IMR-90 (cell line): Measurements from ENCODE around the gene C1orf74. TPM values are rescaled to one million over a fixed set of nuclear protein-coding genes. Genes with fewer than 3 reads are reported as not detected.
A peak's percentile ranks its signal among the peaks of the same experiment; 100 is the strongest.

ENCODE experiments used
- ATAC-seq: fragments of 200-7000 bp; cut with Tn5 transposase; 2 replicates; pipeline ENCODE4 v1.9.1; 2020; ENCODE audit warnings: low read depth, mild to moderate bottlenecking, moderate library complexity
- BruUV-seq: library from RNA; stranded (reverse); fragments of 400-500 nt; replicated peaks from 2 replicates; lab custom pipeline; 2021; lab: Mats Ljungman, UMichigan
- CTCF ChIA-PET: fragments of 300-600 bp; formaldehyde crosslinking; extraction: SDS; loops from one replicate; lab custom pipeline; 2021; ENCODE audit warnings: antibody characterized with exemption; lab: Yijun Ruan, JAX
- POLR2A ChIA-PET: fragments of 300-600 bp; sonication (Branson Sonifier 250); formaldehyde crosslinking; loops from one replicate; lab custom pipeline; 2022; ENCODE audit warnings: antibody characterized with exemption; ENCODE audit not compliant: unreplicated experiment; lab: Charles Lee
- DNase-seq: peaks from one replicate; pipeline ENCODE4 v3.0.0; 2013
- H2AFZ ChIP-seq: replicated peaks from 2 replicates; pipeline ENCODE3; 2013; ENCODE audit warnings: low read length, mild to moderate bottlenecking; ENCODE audit not compliant: poor library complexity
- H2AK5ac ChIP-seq: 2 replicates; pipeline ENCODE4 v1.6.1; 2013; ENCODE audit warnings: low read depth, low read length, inconsistent platforms
- H2AK9ac ChIP-seq: replicated peaks from 2 replicates; pipeline ENCODE3; 2013; ENCODE audit warnings: mild to moderate bottlenecking, low read depth, low read length, moderate library complexity; ENCODE audit not compliant: poor library complexity
- H2BK120ac ChIP-seq: 2 replicates; pipeline ENCODE4 v1.6.1; 2013; ENCODE audit warnings: low read depth, low read length, inconsistent platforms
- H2BK15ac ChIP-seq: 3 replicates; pipeline ENCODE4 v1.6.1; 2013; ENCODE audit warnings: low read depth, low read length, inconsistent platforms
- H2BK20ac ChIP-seq: 2 replicates; pipeline ENCODE4 v1.6.1; 2013; ENCODE audit warnings: low read depth, mild to moderate bottlenecking, inconsistent platforms, low read length, moderate library complexity
- H2BK5ac ChIP-seq: 2 replicates; pipeline ENCODE4 v1.6.1; 2013; ENCODE audit warnings: mild to moderate bottlenecking, low read depth, low read length, inconsistent platforms; ENCODE audit not compliant: poor library complexity, severe bottlenecking
- H3K14ac ChIP-seq: replicated peaks from 2 replicates; pipeline ENCODE4 v1.6.1; 2013; ENCODE audit warnings: low read depth, low read length, inconsistent platforms
- H3K18ac ChIP-seq: 2 replicates; pipeline ENCODE4 v1.6.1; 2013; ENCODE audit warnings: low read depth, low read length, control low read depth
- H3K23ac ChIP-seq: 2 replicates; pipeline ENCODE4 v1.6.1; 2013; ENCODE audit warnings: low read depth, low read length, inconsistent platforms
- H3K27ac ChIP-seq: 2 replicates; pipeline ENCODE4 v1.5.1; 2013; ENCODE audit warnings: mild to moderate bottlenecking, control low read depth, low read length; ENCODE audit not compliant: insufficient read depth
- H3K27me3 ChIP-seq: 2 replicates; pipeline ENCODE4 v1.6.1; 2013; ENCODE audit warnings: low read length; ENCODE audit not compliant: control insufficient read depth, insufficient read depth
- H3K36me3 ChIP-seq: 2 replicates; pipeline ENCODE4 v1.6.1; 2013; ENCODE audit warnings: low read length, mixed read lengths; ENCODE audit not compliant: control insufficient read depth, insufficient read depth
- H3K4ac ChIP-seq: 2 replicates; pipeline ENCODE4 v1.6.1; 2013; ENCODE audit warnings: low read depth, low read length, inconsistent platforms
- H3K4me1 ChIP-seq: 2 replicates; pipeline ENCODE4 v1.6.1; 2013; ENCODE audit warnings: low read length, mixed read lengths; ENCODE audit not compliant: control insufficient read depth, insufficient read depth
- H3K4me2 ChIP-seq: 2 replicates; pipeline ENCODE4 v1.6.1; 2013; ENCODE audit warnings: low read depth, mild to moderate bottlenecking, control low read depth, low read length, moderate library complexity
- H3K4me3 ChIP-seq: 2 replicates; pipeline ENCODE4 v1.5.1; 2013; ENCODE audit warnings: low read depth, mild to moderate bottlenecking, control low read depth, low read length, moderate library complexity; ENCODE audit not compliant: insufficient read depth
- H3K56ac ChIP-seq: 2 replicates; pipeline ENCODE4 v1.6.1; 2013; ENCODE audit warnings: low read length, inconsistent platforms; ENCODE audit not compliant: insufficient read depth; ENCODE audit errors: extremely low read depth
- H3K79me1 ChIP-seq, 2 experiments: 2 replicates each; pipeline ENCODE4 v1.6.1; 2013; ENCODE audit warnings: low read length in 2 of 2, inconsistent platforms in 1 of 2, low read depth in 1 of 2
- H3K9ac ChIP-seq: 2 replicates; pipeline ENCODE4 v1.6.1; 2013; ENCODE audit warnings: low read depth, low read length, control low read depth
- H3K9me1 ChIP-seq: 2 replicates; pipeline ENCODE4 v1.6.1; 2013; ENCODE audit warnings: low read length, inconsistent platforms; ENCODE audit not compliant: insufficient read depth
- H3K9me3 ChIP-seq: 2 replicates; pipeline ENCODE4 v1.6.1; 2013; ENCODE audit warnings: low read length; ENCODE audit not compliant: control insufficient read depth, insufficient read depth
- H4K20me1 ChIP-seq: 2 replicates; pipeline ENCODE4 v1.6.1; 2013; ENCODE audit warnings: low read length, inconsistent platforms; ENCODE audit not compliant: insufficient read depth
- H4K5ac ChIP-seq: 2 replicates; pipeline ENCODE4 v1.6.1; 2013; ENCODE audit warnings: mild to moderate bottlenecking, low read depth, low read length, control low read depth
- H4K8ac ChIP-seq, 2 experiments: 2 replicates each; pipeline ENCODE4 v1.6.1; 2013; ENCODE audit warnings: low read depth in 2 of 2, low read length in 2 of 2, control low read depth in 1 of 2, inconsistent platforms in 1 of 2
- H4K91ac ChIP-seq: 2 replicates; pipeline ENCODE4 v1.6.1; 2013; ENCODE audit warnings: low read depth, low read length, inconsistent platforms; ENCODE audit not compliant: insufficient read depth
- CHD1 ChIP-seq: IDR thresholded peaks from 2 replicates; pipeline ENCODE4 v1.6.1; 2012; ENCODE audit warnings: low read depth, low read length, improper control_type of control experiment
- ELK1 ChIP-seq: fragments of 150-350 bp; IDR thresholded peaks from 2 replicates; pipeline ENCODE4 v1.6.1; 2016; ENCODE audit warnings: low read depth, mild to moderate bottlenecking, low read length, moderate library complexity, borderline replicate concordance
- MXI1 ChIP-seq: IDR thresholded peaks from 2 replicates; pipeline ENCODE4 v1.6.1; 2012; ENCODE audit warnings: low read depth, mild to moderate bottlenecking, low read length, moderate library complexity, borderline replicate concordance
- POLR2A ChIP-seq: IDR thresholded peaks from 2 replicates; pipeline ENCODE4 v1.6.1; 2012; ENCODE audit warnings: mild to moderate bottlenecking, low read depth, low read length
- RCOR1 ChIP-seq: IDR thresholded peaks from 2 replicates; pipeline ENCODE4 v1.6.1; 2012; ENCODE audit warnings: mild to moderate bottlenecking, low read length, improper control_type of control experiment; ENCODE audit not compliant: insufficient replicate concordance
- SMC3 ChIP-seq: fragments of 150-350 bp; IDR thresholded peaks from 2 replicates; pipeline ENCODE4 v1.6.1; 2016; ENCODE audit warnings: low read depth, mild to moderate bottlenecking, antibody characterized with exemption, low read length, moderate library complexity
- WGBS, 2 experiments: methylation state at CpG; one replicate each; pipeline versions ENCODE4 v1.1.5 to v1.1.7; 2013; ENCODE audit warnings: missing lambda C conversion rate in 2 of 2; ENCODE audit not compliant: insufficient read length in 1 of 2; ENCODE audit errors: extremely low coverage in 2 of 2; 5-methylcytosine and 5-hydroxymethylcytosine counted together
- dilution Hi-C: fragments of 300-500 bp; cut with HindIII; formaldehyde crosslinking; loops from one replicate; pipeline ENCODE4 v1.14.3; 2018; ENCODE audit warnings: low sequenced_read_pairs; ENCODE audit not compliant: unreplicated experiment
- in situ Hi-C: fragments of 300-500 bp; cut with MboI; formaldehyde crosslinking; loops from 3 replicates; pipeline ENCODE4 v1.14.3; 2019; ENCODE audit warnings: low sequenced_read_pairs, inconsistent platforms, mixed read lengths
- intact Hi-C: fragments of 100-400 bp; cut with micrococcal nuclease; formaldehyde crosslinking; loops from 2 replicates; pipeline ENCODE4 v1.10.0; 2022
- polyA plus RNA-seq, 3 experiments: library from polyadenylated mRNA; depleted of rRNA; stranded (reverse); fragments of >200 nt; gene quantifications; 2 replicates each; pipeline ENCODE4 v1.2.3, GENCODE V29; 2012; ENCODE audit warnings: low replicate concordance in 1 of 3
- total RNA-seq: library from RNA; depleted of rRNA; stranded (reverse); fragments of >200 nt; gene quantifications from 2 replicates; pipeline ENCODE4 v1.2.3, GENCODE V29; 2012

Gene C1orf74
- total and polyA plus RNA-seq, 2 of the 4 experiments (the other 2 are of a cell fraction): 1.1 to 4.3 TPM

- Histone ChIP-seq H4K91ac (peak within 1 kb of the TSS; percentile 19; the same call in 1 of the 2 replicates), H2BK15ac (peak within 1 kb of the TSS; percentile 81; the same call in 1 of the 3 replicates), H3K27ac (peak within 1 kb of the TSS; percentile 19; the same call in 1 of the 2 replicates), H2AK9ac (peak within 1 kb of the TSS; percentile 6), H3K4ac (peak within 1 kb of the TSS; percentile 54), H3K4me3 (peak within 1 kb of the TSS; percentile 34), H3K4me1 (peaks cover 5% of the 10 kb centered on the region; the same call in 1 of the 2 replicates), H3K23ac (no peak within 1 kb of the TSS), H3K9me3 (no peaks in the 10 kb centered on the region), H2AFZ (peak within 1 kb of the TSS; percentile 88), H3K14ac (peak within 1 kb of the TSS; percentile 64), H4K20me1 (no peaks in the 10 kb centered on the region), H4K8ac (peak within 1 kb of the TSS; percentile 43 to 71; a peak in 3 of 4 replicates), H2BK5ac (no peak within 1 kb of the TSS), H3K9ac (peak within 1 kb of the TSS; percentile 59; the same call in 1 of the 2 replicates), H3K9me1 (peaks cover 3% of the 10 kb centered on the region; the same call in 1 of the 2 replicates), H3K36me3 (no peaks in the 10 kb centered on the region), H4K5ac (peak within 1 kb of the TSS; percentile 75), H2BK20ac (no peak within 1 kb of the TSS), H3K79me1 (no peaks in the 10 kb centered on the region), H3K27me3 (peaks cover 2% of the 10 kb centered on the region; the same call in 1 of the 2 replicates), H2BK120ac (peak within 1 kb of the TSS; percentile 54; the same call in 1 of the 2 replicates), H2AK5ac (no peak within 1 kb of the TSS), H3K4me2 (peak within 1 kb of the TSS; percentile 86), H3K56ac (peak within 1 kb of the TSS; percentile 24; the same call in 1 of the 2 replicates), H3K18ac (0 out of 2 replicates have a peak within 1 kb of the TSS, but pooled peaks have one; percentile 58)
- DNase-seq: peak; percentile 51
- BruUV-seq: no TSS peak
- in situ Hi-C loops: no loop called here
- ChIA-PET POLR2A (no interaction called here), CTCF (interaction anchor here (0.6 kb wide), 1 partner anchor 652 kb away, joined by 3 read pairs; no protein-coding TSS in a partner anchor)
- no peak for TF ChIP-seq RCOR1
- no peak for TF ChIP-seq POLR2A
- TF ChIP-seq MXI1: no peak
- no peak for TF ChIP-seq CHD1
- TF ChIP-seq SMC3: no peak
- no peak for TF ChIP-seq ELK1
- dilution Hi-C loops: loop anchor here (25.0 kb wide), 1 partner anchor 181 kb away; no protein-coding TSS in a partner anchor
- WGBS, 2 experiments: 7% methylated on average over 17 of the region's 46 CpGs; no CpG with 5 or more reads in 1 of the 2 experiments
- peak; percentile 71 for ATAC-seq
- intact Hi-C loops: no loop called here
Observed at GRCh38 chr1:209805875-209806760, 21.8 kb upstream of the C1orf74 start, which contains the start of gene IRF6. Gene IRF6, minus strand, starts transcription at chr1:209806142. Its CDS starts 4,729 bp downstream, at chr1:209801413.
